HG03575 (cell line): ENCODE measurements around the gene NUDT17.
A peak's percentile ranks its signal among the peaks of the same experiment; 100 is the strongest.

Source experiments
- ATAC-seq: cut with Tn5 transposase; IDR thresholded peaks from one replicate; pipeline ENCODE4 v1.9.1; 2021; ENCODE audit not compliant: unreplicated experiment, insufficient number of reproducible peaks, low FRiP score; ENCODE audit errors: extremely low read depth

NUDT17 gene

DNA sequence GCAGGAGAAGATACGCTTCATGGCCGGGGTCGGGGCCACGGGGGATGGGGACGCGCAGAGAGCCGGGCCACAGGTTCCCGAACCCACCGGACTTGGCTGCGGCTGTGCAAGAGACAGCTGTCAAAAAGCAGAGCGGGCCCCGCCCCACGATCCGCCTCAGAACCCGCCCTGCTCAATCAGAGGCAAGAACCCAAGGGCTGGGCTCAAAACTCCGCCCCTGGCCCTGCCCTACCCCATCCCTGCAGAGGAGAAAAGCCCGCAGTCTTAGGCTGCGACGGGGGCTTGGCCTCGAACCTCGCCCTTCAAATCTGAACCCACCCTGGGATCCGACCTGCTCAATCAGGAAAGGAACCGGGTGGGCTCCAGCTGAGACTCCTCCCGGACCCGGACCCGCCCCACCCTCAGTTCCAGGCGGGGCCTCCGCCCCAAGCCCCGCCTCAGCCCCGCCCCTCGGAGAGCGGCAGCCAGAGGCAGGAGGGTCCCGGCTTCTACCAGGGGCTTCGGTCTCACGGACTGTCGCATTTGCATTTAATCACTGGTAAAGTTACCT lies 40.4 kb downstream of the NUDT17 start, which contains the start of gene ANKRD35:
Gene ANKRD35, minus strand, starts transcription at position 129 of the 550 bp plus-strand sequence. Its CDS starts 108 bp downstream, at position 21.
- peak; percentile 83 for ATAC-seq

DNA sequence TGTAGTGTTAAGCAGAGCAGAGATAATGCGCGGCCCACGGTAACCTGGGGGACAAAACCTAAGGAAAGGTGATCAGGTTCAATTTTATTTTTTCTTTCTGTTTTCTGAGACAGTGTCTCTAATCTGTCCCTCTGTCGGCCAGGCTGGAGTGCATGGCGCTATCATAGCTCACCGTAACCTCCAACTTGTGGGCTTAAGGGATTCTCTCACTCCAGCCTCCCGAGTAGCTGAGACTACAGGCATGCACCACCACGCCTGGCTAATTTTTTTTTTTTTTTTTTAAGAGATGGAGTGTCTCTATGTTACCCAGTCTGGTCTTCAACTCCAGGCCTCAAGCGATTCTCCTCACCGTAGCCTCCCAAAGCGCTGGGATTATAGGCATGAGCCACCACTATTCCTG lies 41.0 kb downstream of the NUDT17 start:
- no peak for ATAC-seq

DNA sequence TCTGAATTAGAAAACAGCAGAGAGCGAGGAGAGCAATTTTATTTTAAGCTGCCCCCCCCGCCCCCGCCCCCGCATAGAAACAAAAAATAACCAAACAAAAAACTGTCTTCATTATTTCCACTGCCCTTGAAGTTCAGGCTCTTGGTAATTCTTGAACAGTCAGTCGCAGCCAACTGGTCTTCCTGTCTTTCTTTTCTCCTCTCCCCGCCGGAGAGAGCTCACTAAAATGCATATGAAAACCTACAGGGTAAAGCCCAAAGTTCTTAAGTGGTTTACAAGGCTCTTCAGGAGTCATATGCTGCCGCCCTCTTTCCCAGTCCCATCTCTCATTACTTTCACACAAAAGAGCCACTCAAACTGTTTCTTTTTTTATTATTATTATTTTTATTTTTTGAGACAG lies 41.4 kb downstream of the NUDT17 start:
- ATAC-seq, result no peak

DNA sequence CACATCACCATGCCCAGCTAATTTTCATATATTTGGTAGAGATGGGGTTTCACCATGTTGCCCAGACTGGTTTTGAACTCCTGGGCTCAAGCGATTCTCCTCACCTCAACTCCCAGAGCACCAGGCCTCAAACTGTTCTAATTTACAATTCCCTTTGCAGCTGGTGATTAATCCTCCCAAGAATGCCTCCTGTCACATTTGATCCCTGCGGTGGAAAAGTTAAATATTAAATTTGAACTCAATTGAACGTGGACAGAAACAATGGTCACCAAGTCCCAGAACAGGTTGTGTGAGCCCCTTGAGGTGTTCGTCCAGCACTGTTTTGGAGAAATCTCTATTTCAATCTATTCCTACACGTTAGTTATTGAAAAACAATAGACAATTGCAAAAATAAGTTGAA lies 42.2 kb downstream of the NUDT17 start:
- no peak for ATAC-seq

DNA sequence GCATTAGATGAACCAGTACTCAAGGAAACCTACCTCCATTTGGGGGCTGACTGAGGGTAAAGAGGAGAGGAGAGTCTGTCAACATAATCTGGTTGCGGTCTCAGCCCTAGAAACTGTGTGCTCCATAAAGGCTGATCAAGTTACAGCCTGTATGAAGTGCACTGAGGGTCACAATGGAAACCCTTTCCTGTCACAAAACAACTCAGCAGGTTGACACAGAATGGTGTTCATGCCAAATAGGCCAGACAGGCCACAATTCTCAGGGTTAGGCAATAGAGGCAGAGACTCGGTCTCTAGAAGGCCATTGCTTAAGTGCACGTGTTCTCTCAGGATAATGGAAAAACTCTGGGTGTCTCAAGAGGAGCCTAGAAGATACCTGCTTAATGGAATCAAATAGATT lies 44.3 kb downstream of the NUDT17 start:
- ATAC-seq, result no peak

DNA sequence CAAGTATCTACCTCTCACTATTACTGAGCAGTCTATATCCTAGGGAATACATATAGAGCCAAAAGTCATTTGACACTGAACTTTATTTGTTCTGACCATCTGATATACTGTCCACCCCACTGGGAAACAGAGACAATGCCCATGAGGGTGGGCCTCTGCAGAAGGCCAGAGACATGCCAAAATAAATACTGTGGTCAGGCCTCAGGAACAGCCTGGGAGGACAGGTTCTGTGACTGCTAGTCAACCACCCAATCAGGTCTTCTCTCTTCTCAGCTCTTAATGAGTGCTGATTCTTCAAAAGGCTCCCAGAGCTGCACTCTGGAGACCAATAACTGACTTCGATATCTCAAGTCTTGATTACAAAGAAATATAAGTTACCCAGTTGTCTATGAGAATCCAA lies 45.7 kb downstream of the NUDT17 start:
- no peak for ATAC-seq

DNA sequence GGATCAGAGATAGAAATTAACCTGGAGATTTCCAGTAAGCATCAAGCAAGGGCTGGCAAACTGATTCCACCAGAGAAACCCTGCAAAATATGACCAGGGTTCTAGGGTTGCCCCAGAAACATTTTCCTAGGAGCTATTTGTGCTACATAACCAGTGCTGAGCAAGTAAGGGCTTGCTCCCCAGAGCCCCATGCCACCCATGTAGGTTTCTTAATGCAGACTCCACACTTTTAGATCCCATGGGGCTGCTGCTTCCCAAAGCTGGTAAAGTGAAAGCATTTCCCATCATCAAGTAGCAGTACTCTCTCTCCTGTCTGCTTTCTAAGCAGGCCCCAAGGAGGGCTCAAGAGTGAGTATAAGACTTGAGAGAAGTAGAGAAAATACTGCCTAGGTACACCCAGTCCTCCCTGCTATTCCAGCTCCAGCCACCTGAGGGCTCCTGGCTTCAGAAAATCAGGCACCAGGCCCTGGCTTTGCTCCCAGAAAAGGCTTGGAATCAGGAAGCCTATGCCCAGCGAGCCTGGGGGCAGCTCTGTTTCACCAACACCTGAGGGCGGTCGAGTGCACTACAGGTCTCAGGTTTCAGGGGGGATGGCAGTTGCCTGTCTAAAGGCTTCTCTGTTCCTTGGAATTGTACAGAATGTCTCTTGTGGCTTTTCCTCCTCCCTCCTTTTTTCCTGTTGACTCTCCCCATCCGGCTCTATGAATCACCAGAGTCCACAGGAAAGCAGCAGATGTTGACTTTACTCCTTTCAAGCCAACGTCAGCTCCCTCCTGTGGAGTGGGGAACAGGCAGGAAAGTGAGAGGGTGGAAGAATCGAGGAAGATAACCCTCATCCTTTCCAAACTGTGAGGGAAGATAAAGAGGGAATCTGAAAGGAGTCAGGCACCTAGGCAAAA lies 46.4 kb downstream of the NUDT17 start:
- ATAC-seq, result no peak

DNA sequence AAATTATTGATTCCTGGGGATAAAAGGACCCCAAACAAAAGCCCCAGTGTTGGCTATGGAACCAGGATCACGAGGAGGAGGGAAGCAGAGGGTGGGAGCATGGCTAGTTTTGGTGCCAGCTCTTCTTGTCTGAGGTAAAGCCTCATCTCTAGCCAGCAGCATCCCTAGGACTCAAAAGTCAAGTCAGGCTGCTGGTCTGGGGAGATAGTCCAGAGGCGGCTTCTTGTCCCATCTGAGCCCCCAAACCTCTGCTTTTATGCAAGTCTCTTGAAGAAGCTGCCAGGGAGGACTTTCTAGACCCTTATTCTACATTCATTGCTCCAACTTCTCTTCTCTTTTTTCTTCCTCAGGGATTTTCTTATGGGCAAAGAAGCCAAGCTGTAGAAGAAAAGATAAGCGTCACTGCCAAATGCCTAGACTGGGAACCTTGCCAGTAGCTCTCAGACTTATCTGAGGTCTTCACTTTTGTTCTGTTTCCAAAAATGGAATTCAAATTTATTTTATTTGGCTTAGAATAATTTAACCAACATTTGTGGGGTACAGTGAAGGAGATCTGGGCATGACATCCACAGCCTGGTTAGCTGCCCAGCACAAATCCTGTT lies 47.2 kb downstream of the NUDT17 start:
- no peak for ATAC-seq

DNA sequence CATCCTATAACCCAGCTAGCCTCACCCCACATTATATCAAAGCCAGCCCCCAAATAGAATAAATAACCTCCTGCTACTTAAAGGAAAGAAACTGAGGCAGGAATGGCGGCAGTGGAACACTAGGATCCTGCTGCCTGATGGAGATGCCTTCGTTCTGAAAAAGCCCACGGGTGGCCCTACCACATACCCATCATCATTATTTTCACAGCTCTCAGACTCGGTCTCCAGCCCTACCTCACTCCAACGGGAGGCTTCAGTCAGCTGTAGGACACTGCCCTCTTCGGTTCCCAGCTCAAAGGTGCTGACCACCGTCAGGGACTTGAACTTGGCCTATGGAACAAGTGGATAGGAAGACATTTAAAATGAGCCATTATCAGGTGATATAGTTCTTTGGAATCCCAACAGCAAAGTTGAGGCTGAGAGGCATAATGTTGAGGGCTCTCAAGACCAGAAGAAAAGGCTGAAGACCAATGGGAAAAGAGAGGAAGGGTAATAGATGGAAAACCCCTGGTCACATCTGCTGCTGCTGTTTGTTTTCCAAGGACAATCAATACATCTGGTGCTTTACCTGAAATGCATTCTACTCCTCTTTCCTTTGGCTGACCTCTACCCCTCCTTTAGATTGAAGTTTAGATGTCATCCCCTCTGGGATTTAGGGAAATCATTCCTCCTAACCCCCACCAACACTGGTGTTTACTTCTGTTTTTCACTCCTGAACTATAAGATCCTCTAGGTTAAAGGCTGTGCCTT lies 48.1 kb downstream of the NUDT17 start:
- ATAC-seq, result no peak

DNA sequence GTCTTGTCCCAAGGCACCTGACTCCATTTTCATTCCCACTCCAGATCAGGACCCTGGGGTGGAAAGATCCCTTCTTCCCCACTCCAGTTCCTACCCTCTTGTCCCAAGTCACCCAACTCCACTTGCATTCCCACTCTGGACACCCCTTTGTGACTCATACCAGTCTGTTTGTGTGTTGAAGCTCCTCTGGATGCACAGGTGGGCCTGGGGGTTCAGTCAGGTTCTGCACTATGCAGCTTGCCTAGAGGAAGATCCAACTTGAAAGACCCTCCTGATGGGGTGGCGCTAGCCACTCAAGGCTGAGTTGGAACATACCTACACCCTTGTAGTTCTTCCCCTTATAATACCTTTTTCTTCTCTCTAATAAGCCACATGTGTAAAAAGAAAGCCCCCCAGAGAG lies 50.0 kb downstream of the NUDT17 start:
- ATAC-seq, result no peak

DNA sequence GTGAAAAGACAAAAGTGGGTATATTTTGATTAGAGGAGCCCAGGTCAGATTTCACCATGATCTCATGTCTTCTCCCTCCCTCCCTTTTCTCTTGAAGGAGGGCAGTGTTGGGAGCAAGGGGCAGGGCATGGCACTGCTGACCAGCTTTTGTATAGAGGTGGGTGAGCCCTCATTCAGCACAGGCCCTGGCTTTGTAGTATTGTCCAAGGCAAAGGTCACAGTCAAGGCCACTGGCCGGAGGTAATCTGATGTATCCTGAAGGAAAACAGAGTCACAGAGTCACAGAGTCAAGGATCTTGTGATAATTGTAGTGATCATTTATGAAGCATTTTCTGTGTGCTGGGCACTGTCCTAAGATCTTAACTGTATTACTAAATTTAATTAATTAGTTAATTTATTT lies 52.5 kb downstream of the NUDT17 start:
- ATAC-seq, result no peak
